Activated naive CD8-positive, alpha-beta T cell treated with anti-CD3 and anti-CD28 coated beads, Interleukin-2, amount 10 ng/mL, durations not matched to agents 7 days and 5 days (primary cell): ENCODE measurements around the gene GHRL. TPM values are rescaled to one million over a fixed set of nuclear protein-coding genes. Genes with fewer than 3 reads are reported as not detected.

Experiments used
- ATAC-seq: fragments of 150-1000 bp; cut with Tn5 transposase; one replicate; pipeline ENCODE4 v1.10.0; 2021; ENCODE audit warnings: low read depth, moderate library complexity
- POLR2A ChIA-PET: fragments of 350-600 bp; sonication (Branson Sonifier 250); formaldehyde crosslinking; loops from one replicate; lab custom pipeline; 2021; ENCODE audit warnings: antibody characterized with exemption; lab: Charles Lee
- DNase-seq: peaks from one replicate; pipeline ENCODE4 v3.0.0; 2021
- H3K27ac Mint-ChIP-seq: one replicate; pipeline ENCODE4 v1.8.0; 2022; ENCODE audit warnings: mild to moderate bottlenecking, mixed read lengths
- H3K27me3 Mint-ChIP-seq: one replicate; pipeline ENCODE4 v1.8.0; 2022; ENCODE audit warnings: mild to moderate bottlenecking, moderate library complexity, mixed read lengths
- H3K36me3 Mint-ChIP-seq: one replicate; pipeline ENCODE4 v1.8.0; 2021; ENCODE audit warnings: mild to moderate bottlenecking, mixed read lengths
- H3K4me1 Mint-ChIP-seq: one replicate; pipeline ENCODE4 v1.8.0; 2021; ENCODE audit warnings: mixed read lengths
- H3K4me3 Mint-ChIP-seq: one replicate; pipeline ENCODE4 v1.8.0; 2022; ENCODE audit warnings: mild to moderate bottlenecking, moderate library complexity, mixed read lengths
- H3K9me3 Mint-ChIP-seq: one replicate; pipeline ENCODE4 v1.8.0; 2021; ENCODE audit warnings: mixed read lengths
- total RNA-seq, 2 experiments: library from RNA; stranded (reverse); gene quantifications; one replicate each; pipeline ENCODE4 v1.2.3, GENCODE V29; 2021

Gene GHRL
- total RNA-seq, 2 experiments from 2014 or later = 0.53 to 0.94 TPM

DNA sequence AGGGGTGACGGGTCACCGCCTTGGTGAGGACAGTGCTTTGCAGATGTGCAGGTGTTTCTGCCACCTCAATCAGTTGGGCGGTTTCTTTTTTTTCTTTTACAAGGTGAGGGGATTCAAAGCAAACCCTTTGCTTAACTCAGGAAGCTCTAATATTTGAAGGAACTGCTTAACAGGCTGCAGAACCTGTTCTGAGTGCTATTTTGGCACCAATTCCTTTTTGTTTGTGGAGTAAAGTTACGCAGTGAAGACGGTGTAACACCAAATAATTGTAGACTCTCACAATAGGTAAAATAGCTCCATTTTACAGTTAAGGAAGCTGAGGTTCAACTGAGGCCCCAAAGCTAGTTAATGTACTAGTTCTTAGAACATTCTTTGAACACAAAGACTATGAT is 6.6 kb downstream of the GHRL start:
- Mint-ChIP-seq H3K4me1 (peaks cover 18% of the 10 kb centered on the region), H3K9me3 (no peaks in the 10 kb centered on the region), H3K4me3 (no peak overlapping the region), H3K27ac (no peak overlapping the region), H3K36me3 (peaks cover 16% of the 10 kb centered on the region), H3K27me3 (no peaks in the 10 kb centered on the region)
- no peak for DNase-seq
- POLR2A ChIA-PET = no interaction called here
- no peak for ATAC-seq

- H3K36me3 Mint-ChIP-seq = peaks cover 16% of the 10 kb centered on the region
- H3K27me3 Mint-ChIP-seq = no peaks in the 10 kb centered on the region
- H3K9me3 Mint-ChIP-seq = no peaks in the 10 kb centered on the region
- no peak overlapping the region for H3K4me3 Mint-ChIP-seq
- H3K27ac Mint-ChIP-seq = peak overlapping the region; percentile 46
- H3K4me1 Mint-ChIP-seq = peaks cover 18% of the 10 kb centered on the region
- ATAC-seq = no peak
- POLR2A ChIA-PET = interaction anchor here (1.3 kb wide), 1 partner anchor 8 kb away, joined by 3 read pairs; no protein-coding TSS in a partner anchor
- DNase-seq = no peak
These were observed 7.2 kb downstream of the GHRL start for GRCh38 chr3:10285272-10286132.

DNA sequence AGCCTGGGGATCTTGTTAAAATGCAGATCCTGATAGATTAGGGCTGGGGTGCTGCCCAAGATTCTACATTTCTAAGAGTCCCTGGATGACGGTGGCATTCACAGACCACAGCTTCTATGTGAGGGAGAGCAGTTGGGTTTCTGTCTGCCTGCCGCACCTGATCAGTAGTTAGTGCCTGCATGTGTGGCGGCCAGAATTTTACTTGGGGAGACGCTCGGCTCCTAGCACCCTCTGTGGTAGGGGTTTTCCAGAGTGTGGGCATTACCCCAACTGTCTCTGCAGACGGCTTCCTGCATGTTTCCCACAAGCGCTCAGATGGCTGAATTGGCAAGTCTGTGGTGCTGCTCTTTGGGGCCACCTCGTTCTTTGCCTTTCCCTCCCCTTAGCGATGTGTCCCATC is 8.3 kb downstream of the GHRL start:
- Mint-ChIP-seq H3K4me1 (peaks cover 18% of the 10 kb centered on the region), H3K27ac (peak overlapping the region; percentile 38), H3K36me3 (peaks cover 18% of the 10 kb centered on the region), H3K4me3 (no peak overlapping the region), H3K27me3 (no peaks in the 10 kb centered on the region), H3K9me3 (no peaks in the 10 kb centered on the region)
- ATAC-seq = peak; percentile 19
- DNase-seq = no peak
- POLR2A ChIA-PET = interaction anchor here (1.3 kb wide), 1 partner anchor 9 kb away, joined by 3 read pairs; no protein-coding TSS in a partner anchor

GRCh38 chr3:10283638-10284037 is 9.1 kb downstream of the GHRL start:
- H3K27ac Mint-ChIP-seq = no peak overlapping the region
- ATAC-seq (no peak), DNase-seq (no peak)
- H3K27me3 Mint-ChIP-seq = no peaks in the 10 kb centered on the region
- peaks cover 18% of the 10 kb centered on the region for H3K4me1 Mint-ChIP-seq
- H3K36me3 Mint-ChIP-seq = peaks cover 17% of the 10 kb centered on the region
- no peaks in the 10 kb centered on the region for H3K9me3 Mint-ChIP-seq
- POLR2A ChIA-PET = interaction anchor here (0.6 to 1.0 kb wide), 2 partner anchors 20 to 498 kb away, joined by 3 read pairs; no protein-coding TSS in a partner anchor
- H3K4me3 Mint-ChIP-seq = no peak overlapping the region

DNA sequence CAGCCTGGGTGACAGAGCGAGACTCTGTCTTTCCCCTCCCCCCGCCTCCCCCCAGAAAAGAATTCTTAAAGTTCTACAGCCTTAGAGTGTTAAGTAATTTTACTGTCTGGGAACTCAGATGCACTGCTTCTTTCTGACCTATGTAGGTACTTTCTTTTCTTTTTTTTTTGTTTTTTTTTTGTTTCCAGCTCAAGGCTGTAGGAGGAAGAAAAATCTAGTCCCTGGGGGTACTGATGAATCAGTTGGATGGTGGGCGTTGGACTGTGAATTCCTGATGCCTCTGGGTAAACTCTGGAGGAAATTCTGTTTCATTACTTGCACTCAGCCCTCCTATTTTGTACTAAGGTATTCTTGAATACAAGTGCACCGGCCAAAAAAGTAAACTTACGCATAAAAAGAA is 10.8 kb downstream of the GHRL start:
- H3K9me3 Mint-ChIP-seq = no peaks in the 10 kb centered on the region
- H3K4me3 Mint-ChIP-seq = no peak overlapping the region
- H3K4me1 Mint-ChIP-seq = peaks cover 21% of the 10 kb centered on the region
- POLR2A ChIA-PET = interaction anchor here (1.0 kb wide), 1 partner anchor 8 kb away, joined by 3 read pairs; no protein-coding TSS in a partner anchor
- DNase-seq (no peak), ATAC-seq (no peak)
- peaks cover 20% of the 10 kb centered on the region for H3K36me3 Mint-ChIP-seq
- H3K27ac Mint-ChIP-seq = no peak overlapping the region
- no peaks in the 10 kb centered on the region for H3K27me3 Mint-ChIP-seq

- Mint-ChIP-seq H3K4me3 (no peak overlapping the region), H3K9me3 (no peaks in the 10 kb centered on the region), H3K4me1 (peaks cover 26% of the 10 kb centered on the region), H3K27me3 (no peaks in the 10 kb centered on the region), H3K36me3 (peaks cover 17% of the 10 kb centered on the region), H3K27ac (no peak overlapping the region)
- no peak for DNase-seq
- ATAC-seq = no peak
- POLR2A ChIA-PET = no interaction called here
These were observed 12.2 kb downstream of the GHRL start for GRCh38 chr3:10280571-10280970.

DNA sequence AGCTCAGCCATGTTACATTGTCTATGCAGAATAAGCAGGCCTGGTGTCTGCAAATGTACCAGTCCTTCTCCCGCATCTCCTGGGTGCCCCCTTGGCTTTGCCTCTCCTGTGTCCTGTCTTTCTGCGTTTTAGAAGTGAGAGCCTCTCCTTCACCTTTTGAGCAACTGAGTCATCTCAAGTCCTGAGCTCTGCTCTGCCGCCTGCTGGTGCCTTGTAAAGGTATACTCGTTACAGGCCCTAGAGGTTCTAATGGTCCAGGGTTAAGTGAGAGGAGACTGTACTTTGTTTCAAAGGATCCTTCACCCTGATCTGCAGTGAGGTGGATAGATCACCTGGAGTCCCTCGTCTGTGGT is 12.6 kb downstream of the GHRL start:
- Mint-ChIP-seq H3K27ac (no peak overlapping the region), H3K4me1 (peaks cover 26% of the 10 kb centered on the region), H3K9me3 (no peaks in the 10 kb centered on the region), H3K36me3 (peaks cover 15% of the 10 kb centered on the region), H3K4me3 (no peak overlapping the region), H3K27me3 (no peaks in the 10 kb centered on the region)
- ATAC-seq (no peak), DNase-seq (no peak)
- POLR2A ChIA-PET = no interaction called here

- peaks cover 22% of the 10 kb centered on the region for H3K4me1 Mint-ChIP-seq
- no peak overlapping the region for H3K27ac Mint-ChIP-seq
- no peak overlapping the region for H3K4me3 Mint-ChIP-seq
- DNase-seq (no peak), ATAC-seq (no peak)
- POLR2A ChIA-PET = no interaction called here
- H3K9me3 Mint-ChIP-seq = no peaks in the 10 kb centered on the region
- H3K36me3 Mint-ChIP-seq = peaks cover 14% of the 10 kb centered on the region
- no peaks in the 10 kb centered on the region for H3K27me3 Mint-ChIP-seq
These were observed 13.2 kb downstream of the GHRL start for GRCh38 chr3:10279384-10280176.

GRCh38 chr3:10278501-10278900 is 14.2 kb downstream of the GHRL start:
- POLR2A ChIA-PET = no interaction called here
- H3K9me3 Mint-ChIP-seq = no peaks in the 10 kb centered on the region
- no peaks in the 10 kb centered on the region for H3K27me3 Mint-ChIP-seq
- no peak for DNase-seq
- no peak for ATAC-seq
- no peak overlapping the region for H3K4me3 Mint-ChIP-seq
- peaks cover 20% of the 10 kb centered on the region for H3K4me1 Mint-ChIP-seq
- no peak overlapping the region for H3K27ac Mint-ChIP-seq
- peaks cover 21% of the 10 kb centered on the region for H3K36me3 Mint-ChIP-seq

GRCh38 chr3:10277115-10277625 is 15.6 kb downstream of the GHRL start:
- H3K27me3 Mint-ChIP-seq = no peaks in the 10 kb centered on the region
- DNase-seq (no peak), ATAC-seq (no peak)
- H3K9me3 Mint-ChIP-seq = no peaks in the 10 kb centered on the region
- peaks cover 26% of the 10 kb centered on the region for H3K36me3 Mint-ChIP-seq
- H3K27ac Mint-ChIP-seq = peak overlapping the region; percentile 8
- no peak overlapping the region for H3K4me3 Mint-ChIP-seq
- peaks cover 24% of the 10 kb centered on the region for H3K4me1 Mint-ChIP-seq
- POLR2A ChIA-PET = no interaction called here

DNA sequence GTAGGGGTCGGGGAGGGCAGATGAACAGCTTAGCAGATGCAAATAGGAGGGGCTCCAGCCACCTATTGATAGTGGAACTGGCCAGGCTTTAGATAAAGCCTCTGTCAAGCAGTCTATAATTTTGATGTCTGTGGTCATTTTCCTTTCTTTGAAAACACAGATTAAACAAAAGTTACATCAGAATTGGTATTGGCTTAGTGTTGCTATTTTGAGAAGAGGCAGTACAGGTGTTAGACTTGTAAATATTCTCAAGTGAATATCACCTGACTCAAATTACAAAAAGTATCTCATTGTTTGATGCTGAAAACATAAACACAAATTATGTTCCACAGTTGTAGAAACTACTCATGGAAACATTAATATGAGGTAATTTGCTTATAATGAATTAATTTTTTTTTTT is 18.1 kb downstream of the GHRL start:
- Mint-ChIP-seq H3K4me1 (peaks cover 29% of the 10 kb centered on the region), H3K9me3 (no peaks in the 10 kb centered on the region), H3K4me3 (no peak overlapping the region), H3K36me3 (peaks cover 36% of the 10 kb centered on the region), H3K27me3 (no peaks in the 10 kb centered on the region), H3K27ac (no peak overlapping the region)
- POLR2A ChIA-PET = no interaction called here
- ATAC-seq (no peak), DNase-seq (no peak)

DNA sequence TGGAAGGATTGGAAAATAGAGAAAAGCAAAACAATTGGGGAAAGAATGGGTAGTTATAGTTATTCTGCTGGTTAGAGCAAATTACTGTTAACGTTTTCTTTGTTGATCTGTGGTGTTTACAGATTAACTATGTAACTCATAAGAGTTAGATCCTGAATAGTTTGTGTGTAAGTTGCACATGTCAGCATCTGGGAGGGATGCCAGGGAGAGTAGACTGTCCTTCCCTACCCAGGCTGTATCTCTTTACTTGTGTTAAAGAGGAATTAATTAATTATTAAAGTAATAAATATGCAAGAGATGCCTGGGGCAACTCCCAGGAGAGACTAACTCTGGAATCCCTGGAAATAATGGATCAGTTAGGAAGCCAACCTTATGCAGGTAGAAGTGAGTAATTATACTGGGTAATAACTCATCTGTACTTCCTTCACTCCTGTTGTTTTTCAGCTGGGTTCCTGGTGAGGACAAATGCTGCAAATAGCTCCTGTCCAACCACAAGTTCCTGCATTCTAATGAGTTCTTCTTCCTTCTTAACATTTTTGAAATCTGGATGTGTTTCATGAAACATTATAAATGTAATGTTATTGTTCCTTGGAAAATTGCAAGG is 18.9 kb downstream of the GHRL start:
- ATAC-seq (no peak), DNase-seq (no peak)
- H3K4me3 Mint-ChIP-seq = no peak overlapping the region
- H3K27ac Mint-ChIP-seq = no peak overlapping the region
- H3K9me3 Mint-ChIP-seq = no peaks in the 10 kb centered on the region
- peaks cover 37% of the 10 kb centered on the region for H3K36me3 Mint-ChIP-seq
- POLR2A ChIA-PET = no interaction called here
- H3K27me3 Mint-ChIP-seq = no peaks in the 10 kb centered on the region
- peaks cover 29% of the 10 kb centered on the region for H3K4me1 Mint-ChIP-seq

GRCh38 chr3:10272977-10273376 is 19.8 kb downstream of the GHRL start:
- Mint-ChIP-seq H3K27me3 (no peaks in the 10 kb centered on the region), H3K9me3 (no peaks in the 10 kb centered on the region), H3K36me3 (peaks cover 37% of the 10 kb centered on the region), H3K4me3 (no peak overlapping the region), H3K27ac (peak overlapping the region; percentile 7), H3K4me1 (peaks cover 27% of the 10 kb centered on the region)
- POLR2A ChIA-PET = no interaction called here
- no peak for ATAC-seq
- no peak for DNase-seq
